Measurements from ENCODE around the gene CABP4. TPM values are rescaled to one million over a fixed set of nuclear protein-coding genes. Genes with fewer than 3 reads are reported as not detected.
"Not testable (repeated sequence)": the region's sequence is repeated elsewhere in the genome, so short reads cannot be mapped to it uniquely, and the experiment has no call there.

The CABP4 gene
- total RNA-seq, 2 experiments from 2014 or later = 0.96 to 3.4 TPM

DNA sequence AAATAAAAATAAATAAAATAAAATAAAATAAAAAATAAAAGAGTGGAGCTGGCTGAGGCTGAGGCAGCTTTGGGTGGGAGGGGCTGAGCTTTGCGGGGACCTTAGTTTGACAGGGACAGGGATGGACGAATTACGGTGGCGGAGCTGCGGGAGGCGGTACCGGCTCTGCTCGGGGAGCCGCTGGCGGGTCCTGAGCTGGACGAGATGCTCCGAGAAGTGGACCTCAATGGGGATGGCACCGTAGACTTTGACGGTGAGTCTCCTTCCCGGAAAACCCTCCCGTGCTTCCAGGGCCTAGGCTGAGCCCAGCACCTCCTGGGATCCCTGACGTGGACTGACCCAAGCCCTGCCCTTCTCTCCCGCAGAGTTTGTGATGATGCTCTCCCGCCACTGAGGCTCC lies 3.1 kb downstream of the CABP4 start:
- CTCF ChIA-PET = interaction anchor here (1.8 kb wide), 1 partner anchor 10 kb away, joined by 4 read pairs; no protein-coding TSS in a partner anchor

DNA sequence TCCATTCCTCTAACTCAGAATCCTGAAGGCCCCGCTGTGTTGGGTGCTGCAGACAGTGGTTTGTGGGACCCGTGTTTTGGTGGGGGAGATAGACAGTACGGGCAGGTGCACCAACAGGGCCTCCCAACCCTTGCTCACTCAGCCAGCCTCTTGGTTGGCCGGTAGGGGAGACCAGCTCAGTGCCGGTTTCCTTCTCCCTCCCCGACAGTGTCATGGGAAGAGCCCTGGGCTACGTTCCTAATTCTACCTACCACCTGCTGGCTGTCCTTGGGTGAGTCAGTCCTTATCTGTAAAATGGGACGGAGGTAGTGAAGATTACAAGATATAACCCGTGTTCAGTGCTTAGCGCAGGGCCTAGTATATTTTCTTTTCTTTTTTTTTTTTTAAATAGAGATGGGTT lies 8.0 kb downstream of the CABP4 start:
- Mint-ChIP-seq H3K4me1 (peaks cover 27% of the 10 kb centered on the region), H3K27me3 (no peaks in the 10 kb centered on the region), H3K36me3 (peaks cover 1% of the 10 kb centered on the region), H3K27ac (no peak overlapping the region), H3K9me3 (ENCODE audit: low read depth) (no peaks in the 10 kb centered on the region), H3K4me3 (no peak overlapping the region)
- ATAC-seq (no peak), DNase-seq (no peak)
- CTCF ChIA-PET = interaction anchor here (1.4 kb wide), 1 partner anchor 80 kb away, joined by 3 read pairs; no protein-coding TSS in a partner anchor

More for the DNA sequence above, 3.1 kb downstream of the CABP4 start:
- Mint-ChIP-seq H3K4me1 (peaks cover 4% of the 10 kb centered on the region), H3K9me3 (ENCODE audit: low read depth) (no peaks in the 10 kb centered on the region), H3K27ac (no peak overlapping the region), H3K36me3 (no peaks in the 10 kb centered on the region), H3K4me3 (no peak overlapping the region), H3K27me3 (no peaks in the 10 kb centered on the region)
- DNase-seq (no peak), ATAC-seq (no peak)

DNA sequence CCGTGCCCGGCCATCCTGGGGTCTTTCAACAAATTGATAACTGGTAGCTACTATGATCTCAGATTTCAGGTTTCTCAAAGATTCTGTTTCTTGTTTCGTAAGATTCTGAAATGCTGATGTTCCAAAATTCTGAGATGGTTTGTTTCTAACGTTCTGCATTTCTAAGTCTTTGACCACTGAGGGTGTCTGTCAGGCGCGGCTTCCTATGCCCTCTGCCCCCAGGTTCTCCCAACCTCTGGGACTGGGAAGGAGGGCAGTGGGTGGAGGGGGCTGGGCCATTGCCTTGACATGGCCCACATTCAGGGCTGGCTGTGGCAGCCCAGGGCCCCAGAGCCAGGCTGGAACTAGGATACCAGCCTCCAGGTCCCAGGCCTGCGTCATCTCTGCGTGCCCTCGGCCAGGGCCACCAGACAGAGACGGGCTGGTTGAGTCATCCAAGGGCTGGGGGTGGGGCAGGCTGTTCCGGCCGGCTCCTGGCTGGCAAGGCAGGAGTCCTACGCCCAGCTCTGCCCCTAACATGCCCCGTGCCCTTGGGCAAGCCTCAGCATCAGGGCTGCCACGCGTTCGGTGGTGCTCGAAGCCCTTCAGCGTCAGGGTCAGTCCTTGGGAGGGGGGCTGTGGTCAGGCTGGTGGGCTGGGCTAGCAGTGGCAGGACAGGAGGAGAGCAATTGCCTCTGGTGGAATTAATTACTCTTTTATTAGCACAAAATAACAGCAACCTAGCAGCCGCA lies 8.7 kb downstream of the CABP4 start:
- no peak for ATAC-seq
- H3K4me1 Mint-ChIP-seq = peaks cover 31% of the 10 kb centered on the region
- H3K4me3 Mint-ChIP-seq = peak overlapping the region; percentile 84
- no peak for DNase-seq
- no peaks in the 10 kb centered on the region for H3K27me3 Mint-ChIP-seq
- H3K27ac Mint-ChIP-seq = peak overlapping the region; percentile 87
- peaks cover 1% of the 10 kb centered on the region for H3K36me3 Mint-ChIP-seq
- no peaks in the 10 kb centered on the region for H3K9me3 Mint-ChIP-seq (ENCODE audit: low read depth)
- CTCF ChIA-PET = interaction anchor here (1.4 to 2.4 kb wide), 2 partner anchors 25 to 81 kb away, joined by 3 to 10 read pairs; no protein-coding TSS in a partner anchor

DNA sequence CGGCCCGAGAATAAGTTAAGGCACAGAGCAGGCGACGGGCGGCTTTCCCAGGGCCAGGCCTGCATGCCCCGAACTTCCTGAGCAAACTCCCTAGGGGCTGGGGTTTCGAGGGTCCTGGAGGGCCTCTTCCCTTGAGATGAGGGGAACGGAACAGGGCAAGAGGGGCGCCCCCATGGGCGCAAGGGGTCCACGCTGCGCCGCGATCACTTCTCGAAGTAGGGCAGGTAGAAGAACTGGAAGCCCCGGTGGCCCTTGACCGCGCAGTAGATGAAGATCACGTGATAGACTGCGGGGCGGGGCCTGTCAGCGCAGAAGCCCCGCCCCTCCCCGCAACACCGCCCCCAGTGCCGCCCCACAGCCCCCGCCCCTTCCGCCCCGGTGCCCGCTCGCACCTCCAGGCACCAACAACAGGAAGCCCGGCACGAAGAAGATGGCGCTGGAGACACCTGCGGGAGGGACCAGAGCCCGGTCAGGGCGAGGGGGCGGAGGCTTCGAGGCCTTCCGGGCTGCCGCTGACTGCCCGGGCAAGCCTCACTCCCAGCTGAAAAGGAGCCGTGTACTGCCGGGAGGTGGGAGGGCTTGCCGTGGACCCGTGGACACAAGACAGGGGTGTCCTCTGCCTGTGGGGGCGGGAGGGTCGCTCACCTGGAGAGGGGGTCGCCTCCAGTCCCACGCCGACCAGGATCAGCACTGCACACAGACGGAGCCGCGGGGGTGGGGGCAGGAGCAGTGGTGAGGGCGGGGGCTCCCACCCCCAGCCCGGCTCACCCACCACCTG lies 9.4 kb downstream of the CABP4 start:
- peak; percentile 83 for ATAC-seq
- Mint-ChIP-seq H3K27me3 (no peaks in the 10 kb centered on the region), H3K4me3 (peak overlapping the region; percentile 84), H3K36me3 (peaks cover 1% of the 10 kb centered on the region), H3K9me3 (ENCODE audit: low read depth) (no peaks in the 10 kb centered on the region), H3K4me1 (peaks cover 35% of the 10 kb centered on the region), H3K27ac (peak overlapping the region; percentile 87)
- CTCF ChIA-PET = interaction anchor here (1.0 to 2.4 kb wide), 6 partner anchors 19 to 82 kb away, joined by 3 to 10 read pairs (median 4); partner anchors contain the start of genes AIP and PPP1CA
- peak; percentile 96 for DNase-seq

DNA sequence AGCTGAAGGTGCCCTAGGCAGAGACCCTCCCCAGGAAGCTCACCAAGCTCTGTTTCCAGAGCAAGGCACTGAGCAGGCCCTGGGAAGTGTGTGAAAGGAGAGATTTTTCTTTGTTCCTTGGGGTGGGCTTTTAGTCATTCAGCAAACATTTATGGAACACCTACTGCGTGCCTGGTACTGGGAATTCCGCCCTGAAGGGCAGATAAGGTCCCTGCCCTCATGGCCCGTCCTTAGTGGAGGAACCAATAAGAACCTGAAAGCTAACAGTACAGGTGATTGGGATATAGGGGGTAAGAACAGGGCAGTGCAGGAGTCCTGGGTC lies 10.0 kb downstream of the CABP4 start:
- Mint-ChIP-seq H3K27me3 (no peaks in the 10 kb centered on the region), H3K27ac (peak overlapping the region; percentile 87), H3K36me3 (peaks cover 1% of the 10 kb centered on the region), H3K9me3 (ENCODE audit: low read depth) (no peaks in the 10 kb centered on the region), H3K4me1 (peaks cover 33% of the 10 kb centered on the region), H3K4me3 (peak overlapping the region; percentile 84)
- CTCF ChIA-PET = interaction anchor here (1.0 to 2.4 kb wide), 5 partner anchors 18 to 63 kb away, joined by 3 to 10 read pairs (median 4); partner anchors contain the start of genes AIP and PPP1CA
- DNase-seq (no peak), ATAC-seq (no peak)

DNA sequence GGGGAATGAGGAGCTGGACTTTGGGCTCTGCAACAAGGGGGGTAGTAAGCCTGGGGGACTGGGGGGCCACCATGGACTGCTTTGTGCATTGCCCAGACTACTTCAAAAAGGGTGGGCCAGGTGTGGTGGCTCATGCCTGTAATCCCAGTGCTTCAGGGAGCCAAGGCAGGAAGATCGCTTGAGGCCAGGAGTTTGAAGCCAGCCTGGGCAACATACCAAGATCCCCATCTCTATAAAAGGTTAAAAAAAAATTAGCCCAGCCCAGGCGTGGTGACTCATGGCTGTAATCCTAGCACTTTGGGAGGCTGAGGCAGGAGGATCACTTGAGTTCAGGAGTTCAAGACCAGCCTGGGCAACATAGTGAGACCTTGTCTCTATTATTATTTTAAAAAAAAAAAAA lies 10.4 kb downstream of the CABP4 start:
- CTCF ChIA-PET = interaction anchor here (1.0 to 2.4 kb wide), 4 partner anchors 18 to 63 kb away, joined by 3 to 10 read pairs (median 6); partner anchors contain the start of genes AIP and PPP1CA
- H3K27me3 Mint-ChIP-seq; DNase-seq; H3K36me3 Mint-ChIP-seq; H3K9me3 Mint-ChIP-seq (ENCODE audit: low read depth); ATAC-seq: not testable (repeated sequence)
- H3K27ac Mint-ChIP-seq = peak overlapping the region; percentile 87
- H3K4me1 Mint-ChIP-seq = peaks cover 31% of the 10 kb centered on the region
- peak overlapping the region; percentile 84 for H3K4me3 Mint-ChIP-seq

DNA sequence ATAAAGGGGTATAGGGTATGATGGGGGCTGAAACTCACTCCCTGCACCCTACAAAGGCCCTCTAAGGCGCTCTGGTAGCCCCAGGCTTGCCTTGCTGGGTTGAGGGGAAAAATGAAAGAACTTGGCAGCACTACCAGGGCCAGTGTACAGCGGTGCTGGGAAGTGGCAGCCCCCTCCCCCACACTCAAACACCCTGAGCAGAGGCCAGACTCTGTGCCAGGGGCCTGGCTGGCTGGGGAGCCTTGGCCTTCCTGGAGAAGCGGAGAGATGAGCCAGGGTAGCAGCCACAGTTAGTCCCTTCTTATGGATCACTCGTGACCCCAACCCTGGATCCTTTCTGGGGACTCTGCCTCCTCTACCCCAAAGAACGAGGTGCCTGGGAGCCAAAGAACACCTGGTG lies 11.2 kb downstream of the CABP4 start:
- Mint-ChIP-seq H3K27ac (peak overlapping the region; percentile 19), H3K9me3 (ENCODE audit: low read depth) (no peaks in the 10 kb centered on the region), H3K36me3 (peaks cover 1% of the 10 kb centered on the region), H3K4me3 (no peak overlapping the region), H3K4me1 (peaks cover 31% of the 10 kb centered on the region), H3K27me3 (no peaks in the 10 kb centered on the region)
- no peak for DNase-seq
- CTCF ChIA-PET = interaction anchor here (1.3 kb wide), 1 partner anchor 64 kb away, joined by 4 read pairs; the partner anchor contains the start of gene PPP1CA
- ATAC-seq = no peak

DNA sequence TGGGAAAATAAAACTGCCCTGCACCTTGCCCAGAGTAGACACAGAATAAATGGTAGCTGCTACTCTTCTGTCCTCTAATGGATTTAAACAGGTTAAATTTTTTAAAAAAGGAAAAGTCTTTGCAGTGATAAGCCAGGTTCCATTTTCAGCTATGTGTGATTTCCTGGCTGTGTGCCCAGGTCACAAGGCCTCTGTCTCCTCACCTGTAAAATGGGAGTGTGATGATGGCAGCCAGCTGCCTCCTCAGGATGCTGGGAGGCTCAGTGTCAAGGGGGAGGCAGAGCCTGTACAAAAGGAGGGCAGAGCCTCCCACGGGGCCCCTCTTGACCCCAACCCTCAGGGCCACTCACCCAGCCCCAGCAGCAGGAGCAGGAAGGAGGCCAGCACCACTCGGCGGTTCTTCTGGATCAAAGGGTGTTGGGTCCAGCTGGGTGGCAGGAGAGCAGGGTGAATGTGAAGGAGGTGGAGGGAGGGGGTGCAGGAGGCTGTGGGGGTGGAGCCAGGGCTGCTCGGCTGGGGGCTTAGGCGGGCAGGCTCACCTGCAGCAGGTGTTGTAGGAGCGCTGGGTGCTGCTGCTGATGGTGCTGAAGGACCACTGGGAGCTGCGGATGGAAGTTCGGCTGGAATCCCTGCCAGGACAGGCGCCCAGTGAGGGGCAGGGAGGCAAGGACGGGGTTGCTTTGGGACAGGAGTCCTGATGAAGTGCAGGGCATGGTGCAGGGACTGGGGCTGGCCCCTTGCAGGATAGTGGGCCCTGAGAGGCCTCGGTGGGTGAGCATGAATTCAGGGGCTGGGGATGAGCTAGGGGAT lies 12.0 kb downstream of the CABP4 start:
- Mint-ChIP-seq H3K4me3 (peak overlapping the region; percentile 83), H3K4me1 (peaks cover 31% of the 10 kb centered on the region), H3K9me3 (ENCODE audit: low read depth) (no peaks in the 10 kb centered on the region), H3K36me3 (peaks cover 1% of the 10 kb centered on the region), H3K27me3 (no peaks in the 10 kb centered on the region), H3K27ac (peak overlapping the region; percentile 61)
- CTCF ChIA-PET = interaction anchor here (0.9 to 3.3 kb wide), 10 partner anchors 9 to 110 kb away, joined by 3 to 21 read pairs (median 8); partner anchors contain the start of genes AIP, CORO1B, PPP1CA and PTPRCAP
- no peak for DNase-seq
- no peak for ATAC-seq

DNA sequence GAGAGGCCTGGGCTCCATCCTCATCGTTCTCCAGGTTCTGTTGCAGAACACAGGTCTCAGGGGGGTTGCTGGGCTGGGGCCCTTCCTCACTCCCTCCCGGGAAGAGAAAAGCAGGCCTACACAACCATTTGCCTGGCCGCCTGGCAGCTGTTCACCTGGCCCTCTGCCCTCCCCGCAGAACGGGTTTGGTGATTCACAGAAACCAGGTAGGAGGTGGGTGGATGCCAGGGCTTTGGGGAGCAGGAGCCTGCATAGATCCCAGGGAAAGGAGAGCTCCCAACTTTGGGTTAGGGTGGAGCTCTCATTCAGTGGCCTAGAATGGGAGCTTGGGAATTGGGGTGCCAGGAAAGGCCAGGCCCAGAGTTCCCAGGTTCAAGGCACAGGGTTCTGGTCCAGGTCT lies 12.9 kb downstream of the CABP4 start:
- CTCF ChIA-PET = interaction anchor here (0.9 to 3.3 kb wide), 15 partner anchors 10 to 111 kb away, joined by 3 to 21 read pairs (median 6); partner anchors contain the start of genes AIP, CDK2AP2, CORO1B and PPP1CA
- DNase-seq = no peak
- H3K4me1 Mint-ChIP-seq = peaks cover 31% of the 10 kb centered on the region
- no peaks in the 10 kb centered on the region for H3K9me3 Mint-ChIP-seq (ENCODE audit: low read depth)
- H3K27me3 Mint-ChIP-seq = no peaks in the 10 kb centered on the region
- peaks cover 1% of the 10 kb centered on the region for H3K36me3 Mint-ChIP-seq
- H3K4me3 Mint-ChIP-seq = peak overlapping the region; percentile 83
- peak overlapping the region; percentile 79 for H3K27ac Mint-ChIP-seq
- ATAC-seq = no peak

DNA sequence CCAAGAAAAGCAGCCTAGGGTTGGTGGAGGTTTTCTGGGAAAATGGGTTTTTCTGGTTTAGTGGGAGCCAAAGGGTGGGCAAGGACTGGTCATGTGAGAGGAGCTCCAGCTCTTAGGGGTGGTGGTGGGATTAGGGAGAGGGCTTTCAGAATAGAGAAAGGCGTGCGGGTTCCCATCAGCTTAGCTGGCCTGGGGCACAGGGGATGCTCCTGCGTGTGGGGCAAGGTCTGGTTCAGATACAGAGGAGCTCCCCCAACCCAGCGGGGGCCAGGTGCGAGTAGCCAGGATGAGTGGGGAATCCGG lies 13.3 kb downstream of the CABP4 start:
- CTCF ChIA-PET = interaction anchor here (1.0 to 3.3 kb wide), 14 partner anchors 11 to 111 kb away, joined by 3 to 21 read pairs (median 6); partner anchors contain the start of genes AIP, CDK2AP2, PPP1CA and PTPRCAP
- DNase-seq (no peak), ATAC-seq (peak; percentile 1)
- Mint-ChIP-seq H3K36me3 (peaks cover 1% of the 10 kb centered on the region), H3K9me3 (ENCODE audit: low read depth) (no peaks in the 10 kb centered on the region), H3K4me1 (peaks cover 31% of the 10 kb centered on the region), H3K27me3 (no peaks in the 10 kb centered on the region), H3K4me3 (peak overlapping the region; percentile 83), H3K27ac (peak overlapping the region; percentile 79)

DNA sequence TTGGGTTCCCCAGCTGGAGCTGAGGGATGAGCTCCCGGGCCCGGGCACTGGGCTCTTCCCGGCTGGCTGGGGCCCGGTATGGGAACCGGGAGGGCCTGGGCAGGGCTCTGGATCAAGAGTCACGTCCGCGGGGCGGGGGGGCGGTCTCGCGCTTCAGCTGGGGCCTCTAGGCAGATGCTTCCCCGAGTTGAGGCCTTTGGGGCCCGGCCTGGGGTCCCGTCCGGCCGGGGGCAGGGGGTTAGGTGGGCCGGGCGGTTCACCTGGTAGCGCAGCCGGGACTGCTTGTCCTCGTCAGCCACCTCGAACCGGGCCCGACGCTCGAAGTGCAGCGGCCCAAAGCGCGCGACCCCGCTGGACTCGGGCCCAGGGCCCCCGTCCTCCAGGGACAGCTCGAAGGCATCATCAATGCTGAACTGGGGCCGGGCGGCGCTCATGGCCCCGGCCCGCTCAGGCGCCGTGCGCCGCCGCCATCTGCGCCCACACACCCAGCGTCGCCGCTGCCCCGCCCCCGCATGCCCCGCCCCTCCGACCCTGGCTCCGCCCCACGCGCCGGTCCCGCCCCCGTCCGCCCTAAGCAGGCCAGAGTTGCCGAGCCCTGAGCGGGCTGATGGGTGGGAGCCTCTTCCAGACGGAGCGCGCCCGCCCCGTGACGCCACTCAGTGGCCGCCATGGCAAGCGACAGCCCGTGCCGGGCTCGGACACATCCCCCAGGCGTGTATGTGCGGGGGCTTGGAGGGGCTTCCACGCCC lies 13.8 kb downstream of the CABP4 start, which contains the start of gene TMEM134:
TMEM134 (minus strand) TSS at position 493 of the 749 bp plus-strand sequence; CDS start at position 434, 59 bp downstream.
- ATAC-seq (peak; percentile 86), DNase-seq (peak; percentile 95)
- CTCF ChIA-PET = interaction anchor here (1.0 to 3.3 kb wide), 14 partner anchors 10 to 112 kb away, joined by 3 to 21 read pairs (median 6); partner anchors contain the start of genes AIP, CDK2AP2, PPP1CA and PTPRCAP
- peaks cover 31% of the 10 kb centered on the region for H3K4me1 Mint-ChIP-seq
- H3K27me3 Mint-ChIP-seq = no peaks in the 10 kb centered on the region
- H3K9me3 Mint-ChIP-seq (ENCODE audit: low read depth) = no peaks in the 10 kb centered on the region
- peaks cover 1% of the 10 kb centered on the region for H3K36me3 Mint-ChIP-seq
- H3K4me3 Mint-ChIP-seq = peak within 1 kb of the TSS; percentile 83
- peak within 1 kb of the TSS; percentile 82 for H3K27ac Mint-ChIP-seq

DNA sequence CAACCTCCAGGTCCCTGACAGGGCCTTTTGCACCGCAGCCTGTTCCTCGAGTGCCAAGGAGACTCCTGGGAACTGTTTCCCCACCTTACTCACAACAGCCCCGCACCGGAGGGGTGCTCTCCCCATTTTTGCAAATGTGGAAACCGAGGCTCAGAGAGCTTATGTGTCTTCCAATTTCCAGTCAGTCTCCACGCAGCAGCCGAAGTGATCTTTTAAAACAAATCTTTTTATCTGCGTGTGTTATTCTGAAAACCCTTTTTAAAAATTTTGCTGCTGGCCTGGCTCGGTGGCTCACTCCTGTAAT lies 14.3 kb downstream of the CABP4 start:
- Mint-ChIP-seq H3K27ac (peak overlapping the region; percentile 82), H3K4me3 (peak overlapping the region; percentile 83), H3K9me3 (ENCODE audit: low read depth) (no peaks in the 10 kb centered on the region), H3K36me3 (peaks cover 1% of the 10 kb centered on the region), H3K27me3 (no peaks in the 10 kb centered on the region), H3K4me1 (peaks cover 27% of the 10 kb centered on the region)
- DNase-seq (no peak), ATAC-seq (no peak)
- CTCF ChIA-PET = interaction anchor here (0.8 to 3.3 kb wide), 11 partner anchors 10 to 119 kb away, joined by 3 to 21 read pairs (median 5); partner anchors contain the start of genes AIP, CDK2AP2, PITPNM1 and PPP1CA

All from activated CD8-positive, alpha-beta memory T cell treated with anti-CD3 and anti-CD28 coated beads, Interleukin-2, amount 10 ng/mL, durations not matched to agents 7 days and 5 days (primary cell).